ENCODE measurements around the gene NR6A1.

GRCh38 chr9:124521142-124521541 is 250.0 kb downstream of the NR6A1 start:
- no peak for TF ChIP-seq PATZ1 (CRISPR knock-in tag; IDR thresholded peaks at IDR 0.05; ENCODE audit: borderline replicate concordance)
- no peak for TF ChIP-seq GLIS3 (CRISPR knock-in tag; IDR thresholded peaks at IDR 0.05)
- TF ChIP-seq POU6F1 (CRISPR knock-in tag; IDR thresholded peaks at IDR 0.05; ENCODE audit: borderline replicate concordance, low read depth) = no peak
- TF ChIP-seq PPARA (CRISPR knock-in tag; IDR thresholded peaks at IDR 0.05; ENCODE audit: borderline replicate concordance) = no peak
- no peak for TF ChIP-seq OSR1 (CRISPR knock-in tag; IDR thresholded peaks at IDR 0.05)
- no peak for TF ChIP-seq RARB (CRISPR knock-in tag; IDR thresholded peaks at IDR 0.05)
- TF ChIP-seq ESRRG (CRISPR knock-in tag; IDR thresholded peaks at IDR 0.05) = no peak
- no peak for TF ChIP-seq ZC3H10 (CRISPR knock-in tag; IDR thresholded peaks at IDR 0.05)
- TF ChIP-seq ZFP3 (CRISPR knock-in tag; IDR thresholded peaks at IDR 0.05) = no peak

All from SK-N-SH treated with all-trans-retinoic acid at 6 μM for 48 hours (cell line).